ENCODE data around the gene CHMP1A.
"Not testable (repeated sequence)": the region's sequence is repeated elsewhere in the genome, so short reads cannot be mapped to it uniquely, and the experiment has no call there.

CHMP1A gene

GRCh38 chr16:89686520-89687091, 29.1 kb upstream of the CHMP1A start, which contains the start of gene CDK10:
Gene CDK10 (plus strand): TSS chr16:89686689. CDS start chr16:89686711, 22 bp downstream.
- Mint-ChIP-seq H3K27me3 (ENCODE audit: low read depth) (no peaks in the 10 kb centered on the region), H3K4me3 (peak within 1 kb of the TSS; percentile 95), H3K27ac (peak within 1 kb of the TSS; percentile 92), H3K9me3 (no peaks in the 10 kb centered on the region), H3K36me3 (ENCODE audit: low read depth) (peaks cover 31% of the 10 kb centered on the region), H3K4me1 (ENCODE audit: low read depth) (peaks cover 9% of the 10 kb centered on the region)
- peak; percentile 93 for DNase-seq (ENCODE audit: low spot score)

- Mint-ChIP-seq H3K4me1 (ENCODE audit: low read depth) (peaks cover 9% of the 10 kb centered on the region), H3K27ac (no peak overlapping the region)
Observed at GRCh38 chr16:89685916-89686315, 28.4 kb upstream of the CHMP1A start.

GRCh38 chr16:89678258-89678657, 20.8 kb upstream of the CHMP1A start:
- Mint-ChIP-seq H3K4me1 (ENCODE audit: low read depth) (no peaks in the 10 kb centered on the region), H3K4me3 (no peak overlapping the region), H3K9me3 (no peaks in the 10 kb centered on the region), H3K27me3 (ENCODE audit: low read depth) (no peaks in the 10 kb centered on the region), H3K27ac (no peak overlapping the region), H3K36me3 (ENCODE audit: low read depth) (peaks cover 5% of the 10 kb centered on the region)
- DNase-seq (ENCODE audit: low spot score) = no peak

More at GRCh38 chr16:89685916-89686315, 28.4 kb upstream of the CHMP1A start:
- Mint-ChIP-seq H3K9me3 (no peaks in the 10 kb centered on the region), H3K27me3 (ENCODE audit: low read depth) (no peaks in the 10 kb centered on the region), H3K4me3 (peak overlapping the region; percentile 44), H3K36me3 (ENCODE audit: low read depth) (peaks cover 29% of the 10 kb centered on the region)
- DNase-seq (ENCODE audit: low spot score) = no peak

DNA sequence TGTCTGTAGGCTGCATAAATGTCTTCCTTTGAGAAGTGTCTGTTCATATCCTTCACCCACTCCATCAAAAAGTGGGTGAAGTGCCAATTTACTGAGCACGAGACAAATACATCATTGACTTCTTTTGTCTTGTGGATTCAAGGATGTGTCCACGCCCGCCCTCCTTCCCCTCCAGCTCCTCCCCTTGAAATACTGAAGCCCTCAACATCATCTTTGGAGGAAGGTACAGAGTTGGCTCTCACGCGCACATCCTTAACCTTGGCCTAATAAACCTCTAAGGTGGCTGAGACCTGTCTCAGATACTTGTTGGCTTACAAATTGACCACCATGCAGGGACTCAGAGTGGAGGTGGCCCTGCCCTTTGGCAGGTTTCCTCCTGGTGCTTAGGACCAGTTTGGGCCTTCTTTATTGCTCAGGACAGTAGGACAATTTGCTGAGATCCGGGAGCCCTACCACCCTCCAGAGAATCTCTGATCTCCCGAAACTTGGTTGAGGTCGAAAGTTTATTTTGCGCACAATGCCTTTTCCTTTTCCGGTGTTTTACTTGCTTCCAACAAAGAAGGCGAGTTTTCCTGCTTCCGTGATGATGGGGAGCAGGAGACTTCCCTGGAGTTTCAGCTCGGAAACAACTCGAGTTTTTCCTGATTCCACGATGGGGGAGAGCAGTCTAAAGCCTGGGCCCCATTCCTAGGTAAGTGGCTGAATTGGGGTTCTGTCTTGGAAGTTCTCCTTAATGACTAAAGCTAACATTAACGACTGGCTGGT, 14.9 kb upstream of the CHMP1A start:
- no peak overlapping the region for H3K4me3 Mint-ChIP-seq
- no peaks in the 10 kb centered on the region for H3K9me3 Mint-ChIP-seq
- peaks cover 2% of the 10 kb centered on the region for H3K4me1 Mint-ChIP-seq (ENCODE audit: low read depth)
- DNase-seq (ENCODE audit: low spot score) = no peak
- no peak overlapping the region for H3K27ac Mint-ChIP-seq
- peaks cover 4% of the 10 kb centered on the region for H3K36me3 Mint-ChIP-seq (ENCODE audit: low read depth)
- H3K27me3 Mint-ChIP-seq (ENCODE audit: low read depth) = no peaks in the 10 kb centered on the region

DNA sequence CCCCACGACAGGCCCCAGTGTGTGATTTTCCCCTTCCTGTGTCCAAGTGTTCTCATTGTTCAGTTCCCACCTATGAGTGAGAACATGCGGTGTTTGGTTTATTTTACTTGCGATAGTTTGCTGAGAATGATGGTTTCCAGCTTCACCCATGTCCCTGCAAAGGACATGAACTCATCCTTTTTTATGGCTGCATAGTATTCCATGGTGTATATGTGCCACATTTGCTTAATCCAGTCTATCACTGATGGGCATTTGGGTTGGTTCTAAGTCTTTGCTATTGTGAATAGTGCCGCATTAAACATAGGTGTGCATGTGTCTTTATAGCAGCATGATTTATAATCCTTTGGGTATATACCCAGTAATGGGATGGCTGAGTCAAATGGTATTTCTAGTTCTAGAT, 14.1 kb upstream of the CHMP1A start:
- not testable (repeated sequence) for H3K9me3 Mint-ChIP-seq; H3K36me3 Mint-ChIP-seq (ENCODE audit: low read depth); H3K4me3 Mint-ChIP-seq; H3K27me3 Mint-ChIP-seq (ENCODE audit: low read depth); H3K4me1 Mint-ChIP-seq (ENCODE audit: low read depth); DNase-seq (ENCODE audit: low spot score); H3K27ac Mint-ChIP-seq

DNA sequence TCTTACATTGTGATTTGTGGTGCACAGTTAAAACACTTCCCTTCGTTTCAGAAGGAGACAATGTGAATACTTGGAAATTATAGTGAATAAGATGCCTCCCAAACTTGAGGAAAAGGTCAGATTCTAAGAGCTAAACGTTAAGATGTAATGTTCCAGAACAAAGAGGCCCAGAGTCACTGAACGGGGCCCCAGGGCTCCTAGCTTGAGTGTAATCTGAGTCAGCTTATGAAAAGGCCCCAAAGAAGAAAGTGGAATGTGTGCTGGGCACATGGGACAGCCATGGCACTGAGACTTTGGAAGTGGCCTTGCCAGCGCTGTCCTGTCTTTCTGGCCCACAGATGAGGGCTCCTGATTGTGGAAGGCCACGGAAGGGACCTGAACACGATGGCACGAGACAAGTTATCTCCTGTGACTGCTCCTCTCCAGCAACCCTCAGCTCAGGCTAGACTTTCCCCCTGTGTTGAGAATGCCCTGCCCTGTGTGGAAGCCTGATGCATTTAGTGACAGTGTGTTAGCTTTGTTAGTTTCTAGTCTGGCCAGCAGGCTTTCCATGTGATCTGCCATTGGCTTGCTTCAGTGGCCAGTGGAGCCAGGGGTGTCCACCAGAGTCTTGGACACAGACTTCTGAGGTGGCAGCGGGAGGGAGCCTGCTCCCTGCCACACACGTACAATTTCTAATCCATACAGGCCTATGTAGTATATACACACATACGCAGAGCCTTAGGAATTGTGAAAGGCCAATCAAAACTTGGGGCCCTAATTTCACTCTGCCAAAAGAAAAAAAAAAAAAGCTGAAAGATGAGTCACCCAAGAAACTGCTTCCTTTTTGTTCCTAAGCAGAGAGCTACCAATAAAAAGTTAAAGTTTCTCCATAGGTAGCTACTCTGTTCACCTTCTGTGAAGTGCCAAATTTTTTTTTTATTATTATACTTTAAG, 13.3 kb upstream of the CHMP1A start:
- no peak overlapping the region for H3K27ac Mint-ChIP-seq
- DNase-seq (ENCODE audit: low spot score) = no peak

GRCh38 chr16:89669755-89670154, 12.2 kb upstream of the CHMP1A start:
- Mint-ChIP-seq H3K4me3 (no peak overlapping the region), H3K27ac (no peak overlapping the region), H3K9me3 (no peaks in the 10 kb centered on the region), H3K27me3 (ENCODE audit: low read depth) (no peaks in the 10 kb centered on the region), H3K4me1 (ENCODE audit: low read depth) (peaks cover 2% of the 10 kb centered on the region), H3K36me3 (ENCODE audit: low read depth) (peaks cover 12% of the 10 kb centered on the region)
- no peak for DNase-seq (ENCODE audit: low spot score)

More for the DNA sequence above, 13.3 kb upstream of the CHMP1A start:
- H3K27me3 Mint-ChIP-seq (ENCODE audit: low read depth) = no peaks in the 10 kb centered on the region
- H3K4me3 Mint-ChIP-seq = no peak overlapping the region
- peaks cover 2% of the 10 kb centered on the region for H3K4me1 Mint-ChIP-seq (ENCODE audit: low read depth)
- peaks cover 8% of the 10 kb centered on the region for H3K36me3 Mint-ChIP-seq (ENCODE audit: low read depth)
- H3K9me3 Mint-ChIP-seq = no peaks in the 10 kb centered on the region

GRCh38 chr16:89668790-89669158, 11.3 kb upstream of the CHMP1A start:
- peaks cover 17% of the 10 kb centered on the region for H3K36me3 Mint-ChIP-seq (ENCODE audit: low read depth)
- no peak for DNase-seq (ENCODE audit: low spot score)
- no peaks in the 10 kb centered on the region for H3K9me3 Mint-ChIP-seq
- no peak overlapping the region for H3K27ac Mint-ChIP-seq
- H3K27me3 Mint-ChIP-seq (ENCODE audit: low read depth) = no peaks in the 10 kb centered on the region
- no peak overlapping the region for H3K4me3 Mint-ChIP-seq
- peaks cover 2% of the 10 kb centered on the region for H3K4me1 Mint-ChIP-seq (ENCODE audit: low read depth)

DNA sequence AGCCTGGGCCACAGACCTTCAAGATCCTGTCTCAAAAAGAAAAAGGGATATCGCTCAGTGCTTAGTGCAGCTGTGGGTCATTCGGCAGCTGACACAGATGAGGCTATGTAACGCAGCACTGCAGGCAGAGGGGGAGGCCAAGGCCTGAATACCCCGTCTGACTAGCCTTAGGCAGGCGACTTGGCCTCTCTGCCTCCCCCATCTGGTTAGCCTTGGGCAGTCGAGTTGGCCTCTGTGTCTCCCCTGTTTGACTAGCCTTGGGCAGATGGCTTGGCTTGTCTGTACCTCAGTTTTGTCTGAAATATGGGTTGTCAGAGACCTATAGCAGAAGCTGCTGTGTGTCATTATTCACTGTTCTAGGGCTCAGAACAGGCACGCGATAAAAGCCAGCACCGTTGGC, 10.1 kb upstream of the CHMP1A start:
- H3K4me3 Mint-ChIP-seq = no peak overlapping the region
- H3K27ac Mint-ChIP-seq = no peak overlapping the region
- peaks cover 3% of the 10 kb centered on the region for H3K4me1 Mint-ChIP-seq (ENCODE audit: low read depth)
- H3K9me3 Mint-ChIP-seq = no peaks in the 10 kb centered on the region
- no peaks in the 10 kb centered on the region for H3K27me3 Mint-ChIP-seq (ENCODE audit: low read depth)
- H3K36me3 Mint-ChIP-seq (ENCODE audit: low read depth) = peaks cover 24% of the 10 kb centered on the region
- no peak for DNase-seq (ENCODE audit: low spot score)

DNA sequence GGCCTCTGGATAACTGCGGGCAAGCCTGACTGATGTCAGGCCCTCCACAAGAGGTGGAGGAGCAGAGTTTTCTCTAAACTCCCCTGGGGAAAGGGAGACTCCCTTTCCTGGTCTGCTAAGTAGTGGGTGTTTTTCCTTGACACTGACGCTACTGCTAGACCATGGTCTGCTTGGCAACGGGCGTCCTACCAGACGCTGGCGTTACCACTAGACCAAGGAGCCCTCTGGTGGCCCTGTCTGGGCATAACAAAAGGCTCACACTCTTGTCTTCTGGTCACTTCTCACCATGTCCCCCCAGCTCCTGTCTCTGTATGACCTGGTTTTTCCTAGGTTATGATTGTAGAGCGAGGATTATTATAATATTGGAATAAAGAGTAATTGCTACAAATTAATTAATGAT, 9.5 kb upstream of the CHMP1A start:
- H3K36me3 Mint-ChIP-seq (ENCODE audit: low read depth) = peaks cover 25% of the 10 kb centered on the region
- not testable (repeated sequence) for H3K9me3 Mint-ChIP-seq; DNase-seq (ENCODE audit: low spot score); H3K4me3 Mint-ChIP-seq; H3K4me1 Mint-ChIP-seq (ENCODE audit: low read depth); H3K27me3 Mint-ChIP-seq (ENCODE audit: low read depth); H3K27ac Mint-ChIP-seq

DNA sequence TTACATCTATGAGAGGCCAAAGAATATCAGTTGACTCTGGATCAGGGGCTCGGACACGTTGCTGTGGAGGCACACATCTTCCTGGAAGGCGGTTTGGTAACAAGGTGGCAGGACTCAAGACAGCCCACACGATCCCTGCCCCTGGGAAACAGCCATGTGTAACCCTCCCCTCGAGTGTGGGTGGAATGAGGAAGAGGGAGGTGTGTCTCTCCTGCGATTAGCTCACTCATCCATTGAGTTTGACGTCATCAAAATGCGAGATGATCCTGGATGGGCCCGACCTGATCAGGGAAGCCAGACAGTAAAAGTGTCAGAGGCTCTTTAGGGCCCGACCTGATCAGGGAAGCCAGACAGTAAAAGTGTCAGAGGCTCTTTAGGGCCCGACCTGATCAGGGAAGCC, 6.7 kb upstream of the CHMP1A start:
- not testable (repeated sequence) for H3K9me3 Mint-ChIP-seq; H3K27me3 Mint-ChIP-seq (ENCODE audit: low read depth); H3K4me3 Mint-ChIP-seq; DNase-seq (ENCODE audit: low spot score); H3K27ac Mint-ChIP-seq; H3K4me1 Mint-ChIP-seq (ENCODE audit: low read depth)
- H3K36me3 Mint-ChIP-seq (ENCODE audit: low read depth) = peaks cover 49% of the 10 kb centered on the region

DNA sequence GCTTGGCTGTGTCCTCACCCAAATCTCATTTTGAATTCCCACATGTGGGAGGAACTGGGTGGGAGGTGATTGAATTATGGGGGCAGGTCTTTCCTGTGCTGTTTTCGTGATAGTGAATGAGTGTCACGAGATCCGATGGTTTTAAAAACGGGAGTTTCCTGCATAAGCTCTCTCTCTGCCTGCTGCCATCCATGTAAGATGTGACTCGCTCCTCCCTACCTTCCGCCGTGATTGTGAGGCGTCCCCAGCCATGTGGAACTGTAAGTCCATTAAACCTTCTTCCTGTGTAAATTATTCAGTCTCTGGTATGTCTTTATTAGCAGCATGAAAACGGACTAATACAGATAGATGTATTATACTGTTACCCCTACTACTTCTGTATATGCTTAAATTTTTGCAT, 3.7 kb upstream of the CHMP1A start:
- DNase-seq (ENCODE audit: low spot score) = no peak
- Mint-ChIP-seq H3K27me3 (ENCODE audit: low read depth) (no peaks in the 10 kb centered on the region), H3K4me3 (peak overlapping the region; percentile 27), H3K4me1 (ENCODE audit: low read depth) (peaks cover 20% of the 10 kb centered on the region), H3K9me3 (no peaks in the 10 kb centered on the region), H3K27ac (no peak overlapping the region), H3K36me3 (ENCODE audit: low read depth) (peaks cover 52% of the 10 kb centered on the region)

- no peak overlapping the region for H3K4me3 Mint-ChIP-seq
- peaks cover 47% of the 10 kb centered on the region for H3K36me3 Mint-ChIP-seq (ENCODE audit: low read depth)
- H3K27ac Mint-ChIP-seq = no peak overlapping the region
Observed at GRCh38 chr16:89660146-89660545, 2.6 kb upstream of the CHMP1A start.

More at GRCh38 chr16:89660146-89660545, 2.6 kb upstream of the CHMP1A start:
- no peak for DNase-seq (ENCODE audit: low spot score)
- peaks cover 26% of the 10 kb centered on the region for H3K4me1 Mint-ChIP-seq (ENCODE audit: low read depth)
- H3K27me3 Mint-ChIP-seq (ENCODE audit: low read depth) = no peaks in the 10 kb centered on the region
- H3K9me3 Mint-ChIP-seq = no peaks in the 10 kb centered on the region
